ENCODE data around the gene CHD3.

DNA sequence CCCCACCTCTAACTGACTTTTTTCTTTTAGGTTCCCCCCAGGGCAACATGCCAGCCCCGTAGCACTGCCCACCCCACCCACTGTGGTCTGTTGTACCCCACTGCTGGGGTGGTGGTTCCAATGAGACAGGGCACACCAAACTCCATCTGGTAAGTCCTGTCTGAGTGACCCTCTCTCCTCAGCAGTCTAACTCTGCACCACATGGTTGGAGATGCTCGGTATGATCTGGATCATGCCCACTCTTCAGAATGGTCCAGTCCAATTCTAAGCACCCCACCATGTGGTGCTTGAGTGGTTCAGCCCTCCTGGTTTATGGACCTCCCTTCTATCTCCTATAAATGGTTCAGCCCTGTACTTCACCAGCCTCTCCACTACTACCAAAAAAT is 48.7 kb upstream of the CHD3 start:
- TF ChIP-seq, protein P1, sequence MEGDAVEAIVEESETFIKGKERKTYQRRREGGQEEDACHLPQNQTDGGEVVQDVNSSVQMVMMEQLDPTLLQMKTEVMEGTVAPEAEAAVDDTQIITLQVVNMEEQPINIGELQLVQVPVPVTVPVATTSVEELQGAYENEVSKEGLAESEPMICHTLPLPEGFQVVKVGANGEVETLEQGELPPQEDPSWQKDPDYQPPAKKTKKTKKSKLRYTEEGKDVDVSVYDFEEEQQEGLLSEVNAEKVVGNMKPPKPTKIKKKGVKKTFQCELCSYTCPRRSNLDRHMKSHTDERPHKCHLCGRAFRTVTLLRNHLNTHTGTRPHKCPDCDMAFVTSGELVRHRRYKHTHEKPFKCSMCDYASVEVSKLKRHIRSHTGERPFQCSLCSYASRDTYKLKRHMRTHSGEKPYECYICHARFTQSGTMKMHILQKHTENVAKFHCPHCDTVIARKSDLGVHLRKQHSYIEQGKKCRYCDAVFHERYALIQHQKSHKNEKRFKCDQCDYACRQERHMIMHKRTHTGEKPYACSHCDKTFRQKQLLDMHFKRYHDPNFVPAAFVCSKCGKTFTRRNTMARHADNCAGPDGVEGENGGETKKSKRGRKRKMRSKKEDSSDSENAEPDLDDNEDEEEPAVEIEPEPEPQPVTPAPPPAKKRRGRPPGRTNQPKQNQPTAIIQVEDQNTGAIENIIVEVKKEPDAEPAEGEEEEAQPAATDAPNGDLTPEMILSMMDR (IDR thresholded peaks at IDR 0.05): no peak
- no peak for TF ChIP-seq POLR2A (IDR thresholded peaks at IDR 0.05)
